ENCODE results near the gene NOTCH2.
"Not testable (repeated sequence)": the region's sequence is repeated elsewhere in the genome, so short reads cannot be mapped to it uniquely, and the experiment has no call there.

NOTCH2 gene

DNA sequence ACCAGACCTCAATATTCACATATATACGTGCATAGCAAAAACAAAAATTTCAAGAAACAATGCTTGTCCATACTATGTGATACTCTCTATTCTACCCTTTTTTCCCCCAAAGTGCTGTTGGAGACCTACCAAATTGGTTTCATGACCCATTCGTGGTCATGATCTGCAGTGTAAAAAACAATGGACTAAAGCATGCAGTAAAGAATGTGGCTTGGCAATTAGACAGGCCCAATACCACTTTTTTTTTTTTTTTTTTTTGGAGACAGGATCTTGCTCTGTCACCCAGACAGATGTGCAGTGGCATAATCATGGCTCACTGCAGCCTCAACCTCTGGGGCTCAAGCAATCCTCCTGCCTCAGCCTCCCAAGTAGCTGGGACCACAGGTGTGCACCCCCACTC lies 21.3 kb downstream of the NOTCH2 start:
- not testable (repeated sequence) for DNase-seq

- not testable (repeated sequence) for DNase-seq
These were observed 27.7 kb downstream of the NOTCH2 start for GRCh38 chr1:120041771-120042170.

GRCh38 chr1:120032253-120032652 lies 37.2 kb downstream of the NOTCH2 start:
- not testable (repeated sequence) for DNase-seq

GRCh38 chr1:120023791-120024190 lies 45.7 kb downstream of the NOTCH2 start:
- not testable (repeated sequence) for DNase-seq

- DNase-seq: not testable (repeated sequence)
These were observed 54.5 kb downstream of the NOTCH2 start for GRCh38 chr1:120014978-120015377.

- not testable (repeated sequence) for DNase-seq
These were observed 61.1 kb downstream of the NOTCH2 start for GRCh38 chr1:120008320-120008719.

GRCh38 chr1:120007850-120008249 lies 61.6 kb downstream of the NOTCH2 start:
- not testable (repeated sequence) for DNase-seq

DNA sequence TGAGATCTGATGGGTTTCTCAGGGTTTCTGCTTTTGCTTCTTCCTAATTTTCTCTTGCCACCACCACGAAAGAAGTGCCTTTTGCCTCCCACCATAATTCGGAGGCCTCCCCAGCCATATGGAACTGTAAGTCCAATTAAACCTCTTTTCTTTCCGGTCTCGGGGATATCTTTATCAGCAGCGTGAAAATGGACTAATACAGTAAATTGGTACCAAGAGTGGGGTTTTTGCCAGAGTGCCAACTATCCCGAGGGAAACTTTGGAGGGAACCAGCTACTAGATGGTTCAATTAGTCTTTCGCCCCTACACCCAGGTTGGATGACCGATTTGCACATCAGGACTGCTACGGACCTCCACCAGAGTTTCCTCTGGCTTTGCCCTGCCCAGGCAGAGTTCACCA lies 68.4 kb downstream of the NOTCH2 start:
- DNase-seq: not testable (repeated sequence)

GRCh38 chr1:119996731-119997312 lies 72.6 kb downstream of the NOTCH2 start:
- DNase-seq: not testable (repeated sequence)

- DNase-seq: not testable (repeated sequence)
These were observed 73.5 kb downstream of the NOTCH2 start for GRCh38 chr1:119995975-119996374.

DNA sequence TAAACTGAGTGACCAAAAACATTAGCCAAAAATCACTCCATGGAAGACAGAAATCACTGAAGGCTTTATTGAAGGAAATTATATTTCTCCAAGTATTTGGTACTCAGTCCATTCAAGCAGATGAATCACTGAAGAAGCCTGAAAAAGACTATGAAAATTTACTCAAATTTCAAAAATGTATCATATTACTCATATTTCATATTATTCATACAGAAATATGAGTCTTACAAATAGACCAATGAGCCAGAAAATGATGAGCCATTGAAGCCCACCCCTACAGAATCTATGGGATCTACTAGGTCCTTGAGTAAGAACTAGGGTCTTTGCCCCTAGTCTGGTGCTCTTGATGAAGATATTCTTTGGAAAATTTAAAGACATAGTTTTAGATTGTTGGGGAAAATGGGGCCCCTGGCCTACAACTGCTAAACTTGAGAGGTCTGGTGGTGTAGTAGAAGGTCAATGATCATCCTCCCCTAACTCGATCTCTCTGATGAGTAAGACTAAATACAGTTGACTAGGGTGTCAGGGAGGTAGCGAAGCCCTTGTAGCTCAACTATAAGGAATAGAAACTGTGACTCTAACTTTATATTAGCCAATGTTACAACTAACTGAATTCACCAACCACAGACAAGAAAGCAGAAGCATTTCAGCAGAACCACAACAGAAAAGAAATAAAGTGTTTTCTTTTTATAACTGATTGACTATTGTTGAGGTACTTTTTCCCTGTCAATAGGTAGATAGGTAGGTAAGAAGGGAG lies 81.0 kb downstream of the NOTCH2 start:
- DNase-seq: no peak

DNA sequence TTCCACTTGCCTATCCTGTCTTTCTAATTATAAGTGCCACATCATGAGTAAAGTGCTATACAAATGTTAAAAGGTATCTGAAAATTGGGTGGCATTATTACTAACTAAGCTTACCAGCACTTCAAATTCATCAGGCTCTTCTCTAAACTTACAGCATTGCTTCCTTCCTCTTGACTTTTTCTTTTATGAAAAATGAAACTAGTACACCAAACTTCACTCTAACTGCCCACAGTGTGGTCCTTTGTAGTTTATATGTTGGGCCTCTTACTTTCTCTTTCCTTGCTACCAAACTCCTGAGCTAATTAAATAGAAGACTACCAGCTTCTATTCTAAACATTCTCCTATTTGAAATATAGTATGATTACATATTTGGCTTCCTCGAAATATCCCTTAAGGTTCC lies 81.8 kb downstream of the NOTCH2 start:
- DNase-seq: no peak

DNA sequence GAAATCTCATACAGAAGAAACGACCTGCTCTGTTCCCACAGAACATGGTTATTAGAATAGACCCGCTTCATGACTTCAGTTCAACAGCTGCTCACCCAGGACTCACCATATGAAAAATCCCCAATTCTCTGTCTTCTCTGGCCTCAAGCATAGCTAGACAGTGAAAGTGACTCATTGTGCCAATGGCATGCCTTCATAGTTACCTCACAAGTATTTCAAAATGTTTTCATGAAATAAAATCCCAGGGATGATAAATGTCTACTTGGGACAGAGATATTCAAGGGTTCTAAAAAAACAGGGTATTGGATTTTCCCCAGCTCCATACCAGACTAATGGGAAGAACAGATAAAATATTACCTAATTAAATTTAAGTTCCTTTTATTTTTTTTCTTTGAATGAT lies 82.3 kb downstream of the NOTCH2 start:
- no peak for DNase-seq

GRCh38 chr1:119986007-119986497 lies 83.4 kb downstream of the NOTCH2 start:
- no peak for DNase-seq

DNA sequence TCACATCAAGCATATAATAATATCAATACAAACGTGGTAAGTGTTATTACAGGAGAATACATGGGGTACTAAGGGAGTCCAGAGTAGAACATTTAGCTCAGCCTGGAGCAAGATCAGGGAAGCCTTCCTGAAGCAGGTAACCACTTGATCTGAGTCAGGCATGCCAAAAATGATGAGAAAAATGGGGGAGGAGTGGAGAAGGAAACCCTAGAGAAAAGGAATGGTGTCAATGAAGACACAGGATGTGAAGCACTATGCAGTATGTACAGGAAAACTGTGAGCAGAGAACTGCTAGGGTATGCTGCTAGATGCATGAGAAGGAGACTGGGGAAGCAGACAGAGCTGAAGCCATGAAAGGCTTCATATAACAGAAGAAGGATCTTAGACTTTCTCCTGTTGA lies 84.7 kb downstream of the NOTCH2 start:
- no peak for DNase-seq

DNA sequence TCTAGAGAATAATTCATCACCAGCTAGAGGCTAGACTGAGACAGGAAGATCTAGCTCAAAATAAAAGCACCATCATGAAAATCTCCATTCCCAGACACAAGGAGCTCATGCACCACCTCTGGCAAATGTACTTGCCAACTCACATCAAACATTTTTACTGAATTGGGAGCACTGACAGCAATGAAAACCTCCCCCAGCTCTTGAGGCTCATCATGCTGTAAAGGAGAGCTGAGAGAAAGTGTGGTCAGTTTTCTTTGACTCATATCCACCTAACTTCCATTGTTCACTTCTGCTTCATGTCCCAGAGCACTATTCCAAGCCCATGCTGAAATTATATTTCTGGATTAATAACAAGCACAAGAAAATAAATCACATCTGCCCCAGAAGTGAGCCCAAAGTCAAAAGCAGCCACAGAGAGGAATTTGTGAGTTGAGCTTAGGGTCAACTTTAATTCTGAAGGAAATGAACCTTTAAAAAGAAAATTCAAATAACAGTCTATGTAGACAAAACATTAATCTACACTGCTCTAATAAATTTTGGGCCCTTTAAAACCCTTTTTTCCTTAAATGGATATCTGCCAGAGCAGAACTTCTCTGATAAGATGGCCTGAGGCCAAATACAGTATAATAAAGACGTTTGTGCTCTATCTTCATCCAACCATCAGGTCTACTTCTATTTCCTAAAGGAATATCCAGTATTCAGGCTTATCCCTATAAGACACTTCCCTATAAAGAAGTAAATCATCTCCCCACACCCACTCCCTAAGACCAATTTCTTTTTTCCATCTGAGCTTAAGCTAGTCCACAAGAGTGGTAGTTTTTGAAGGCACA lies 87.3 kb downstream of the NOTCH2 start:
- no peak for DNase-seq

DNA sequence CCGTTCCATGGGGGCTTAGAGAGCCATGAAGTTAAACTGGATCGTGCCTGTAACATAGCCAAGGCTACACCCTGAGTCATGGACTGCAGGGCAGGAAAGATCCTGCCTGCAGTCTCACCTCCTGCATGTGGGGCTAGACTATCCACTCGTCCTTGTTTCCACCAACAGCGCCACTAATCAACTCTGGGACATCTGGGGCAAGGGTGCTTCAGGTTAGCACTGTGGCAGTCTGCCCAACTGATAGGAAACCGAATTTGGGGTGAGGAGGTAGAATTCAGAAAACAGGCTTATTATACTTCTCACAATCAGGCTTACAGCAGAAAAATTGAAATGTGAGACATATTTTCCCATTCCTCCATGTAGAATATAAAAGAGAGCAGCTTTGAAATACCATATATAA lies 88.0 kb downstream of the NOTCH2 start:
- DNase-seq: no peak

GRCh38 chr1:119978018-119978505 lies 91.4 kb downstream of the NOTCH2 start:
- no peak for DNase-seq

DNA sequence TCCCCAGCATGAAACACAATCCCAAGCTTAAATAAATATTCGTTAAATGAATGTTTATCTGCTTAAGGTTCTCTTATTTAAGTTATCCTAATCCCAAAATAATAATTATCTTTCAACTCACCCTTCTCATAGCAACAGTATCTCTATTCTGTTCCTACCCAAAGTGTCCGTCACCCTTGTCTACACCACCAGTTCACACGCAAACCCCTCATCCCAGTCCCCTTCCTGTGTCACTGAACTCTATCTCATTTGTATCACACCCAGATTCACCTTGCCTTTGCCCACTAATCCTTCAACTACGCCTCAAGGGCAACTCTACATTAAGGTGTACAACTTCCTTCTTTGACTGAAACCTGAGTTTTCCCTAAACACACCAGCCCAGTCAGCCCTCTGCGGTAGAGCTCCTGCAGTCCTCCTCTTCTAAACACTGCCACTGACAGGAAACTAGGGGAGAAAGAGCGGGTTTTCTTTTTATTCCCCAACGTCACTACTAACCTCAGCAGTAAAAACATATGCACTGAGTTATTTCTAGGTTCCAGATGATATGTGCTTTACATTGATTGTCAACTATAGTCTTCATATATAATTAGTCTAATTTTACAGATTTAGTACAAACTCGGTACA lies 92.2 kb downstream of the NOTCH2 start:
- DNase-seq: not testable (repeated sequence)

- not testable (repeated sequence) for DNase-seq
These were observed 93.7 kb downstream of the NOTCH2 start for GRCh38 chr1:119975582-119976254.

DNA sequence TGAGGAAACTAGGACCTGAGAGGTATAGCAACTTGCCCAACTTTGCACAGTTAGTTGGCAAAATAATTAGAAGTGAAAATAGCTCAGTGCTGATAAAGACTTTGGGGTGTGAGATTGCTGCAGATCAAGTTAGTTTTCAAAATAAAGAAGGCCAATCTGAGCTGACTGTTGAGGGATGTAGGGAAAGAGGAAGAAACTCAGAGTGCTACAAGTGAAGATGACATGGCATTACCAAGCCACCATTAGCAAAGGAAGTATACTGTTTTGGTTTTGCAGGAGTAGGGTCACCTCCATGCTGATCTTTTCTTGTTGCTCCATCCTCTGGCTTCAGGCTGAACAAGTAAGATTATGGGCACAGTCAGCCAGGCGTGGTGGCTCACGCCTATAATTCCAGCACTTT lies 94.5 kb downstream of the NOTCH2 start:
- DNase-seq: no peak

DNA sequence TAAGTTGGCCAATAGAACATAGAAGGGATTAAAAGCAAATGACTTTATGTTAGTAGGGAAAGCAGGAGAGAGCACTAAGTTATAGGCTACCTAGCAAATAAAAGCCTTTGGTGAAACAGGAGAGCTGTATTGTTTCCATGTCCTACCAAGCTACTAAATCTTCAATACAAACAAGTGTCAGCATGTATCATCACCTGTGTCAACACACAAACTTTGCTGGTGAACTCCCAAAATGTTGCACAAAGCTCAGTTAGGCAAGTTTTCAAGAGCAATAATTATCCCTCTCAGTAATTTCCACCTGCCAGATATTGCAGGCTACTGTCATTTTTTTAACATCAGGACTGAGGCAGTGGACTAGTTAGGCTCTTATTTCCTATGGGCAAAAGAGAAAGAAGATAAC lies 95.4 kb downstream of the NOTCH2 start:
- no peak for DNase-seq

All from activated CD4-positive, CD25-positive, alpha-beta regulatory T cell (primary cell).